Breast epithelium (tissue), 3 donors: ENCODE results near the gene KCNH1.

Experiments
- POLR2A ChIP-seq: fragments of 450-650 bp; IDR thresholded peaks from one replicate; pipeline ENCODE4 v1.6.1; 2016; ENCODE audit warnings: antibody characterized with exemption, mild to moderate bottlenecking, moderate library complexity
- POLR2AphosphoS5 ChIP-seq, 3 donors: sonication (generic); formaldehyde crosslinking; IDR thresholded peaks; one replicate each; pipeline ENCODE4 v1.6.1; 2017; ENCODE audit warnings: antibody characterized with exemption in 3 of 3
- TF ChIP-seq, protein P1 (sequence below), 3 donors: fragments of 450-650 bp; IDR thresholded peaks; one replicate each; pipeline ENCODE4 v1.5.1; 2016 to 2017; ENCODE audit warnings: antibody characterized with exemption in 3 of 3, mild to moderate bottlenecking in 3 of 3, moderate library complexity in 3 of 3

DNA sequence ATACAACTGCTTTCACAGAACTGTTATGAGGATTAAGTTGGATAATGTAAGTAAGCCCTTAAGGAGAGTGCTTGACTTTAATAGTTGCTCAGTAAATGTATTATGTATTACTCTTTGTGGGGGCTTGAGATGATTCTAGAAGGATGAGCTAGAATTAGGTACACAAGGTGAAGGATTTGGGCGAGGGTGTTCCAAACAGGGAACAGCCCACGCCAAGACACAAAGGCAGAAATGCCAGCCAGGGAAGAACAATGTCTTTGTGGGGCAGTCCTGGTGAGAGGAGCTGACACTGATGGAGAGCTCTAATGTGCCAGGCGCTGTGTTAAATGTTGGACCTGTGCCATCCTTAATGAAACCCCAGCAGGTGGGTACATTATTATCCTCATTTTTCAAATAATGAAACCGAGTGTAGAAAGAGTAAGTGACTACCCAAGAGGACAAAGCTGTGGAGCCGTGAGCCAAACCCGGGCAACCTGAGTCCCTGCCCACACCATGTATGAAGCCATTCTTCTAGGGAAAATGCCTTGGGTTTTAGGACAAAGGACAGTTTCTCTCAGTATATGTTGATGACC lies 442.8 kb downstream of the KCNH1 start:
- TF ChIP-seq, protein P1, sequence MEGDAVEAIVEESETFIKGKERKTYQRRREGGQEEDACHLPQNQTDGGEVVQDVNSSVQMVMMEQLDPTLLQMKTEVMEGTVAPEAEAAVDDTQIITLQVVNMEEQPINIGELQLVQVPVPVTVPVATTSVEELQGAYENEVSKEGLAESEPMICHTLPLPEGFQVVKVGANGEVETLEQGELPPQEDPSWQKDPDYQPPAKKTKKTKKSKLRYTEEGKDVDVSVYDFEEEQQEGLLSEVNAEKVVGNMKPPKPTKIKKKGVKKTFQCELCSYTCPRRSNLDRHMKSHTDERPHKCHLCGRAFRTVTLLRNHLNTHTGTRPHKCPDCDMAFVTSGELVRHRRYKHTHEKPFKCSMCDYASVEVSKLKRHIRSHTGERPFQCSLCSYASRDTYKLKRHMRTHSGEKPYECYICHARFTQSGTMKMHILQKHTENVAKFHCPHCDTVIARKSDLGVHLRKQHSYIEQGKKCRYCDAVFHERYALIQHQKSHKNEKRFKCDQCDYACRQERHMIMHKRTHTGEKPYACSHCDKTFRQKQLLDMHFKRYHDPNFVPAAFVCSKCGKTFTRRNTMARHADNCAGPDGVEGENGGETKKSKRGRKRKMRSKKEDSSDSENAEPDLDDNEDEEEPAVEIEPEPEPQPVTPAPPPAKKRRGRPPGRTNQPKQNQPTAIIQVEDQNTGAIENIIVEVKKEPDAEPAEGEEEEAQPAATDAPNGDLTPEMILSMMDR (IDR thresholded peaks at IDR 0.05), result no peak
- TF ChIP-seq POLR2A, result no peak
- no peak for TF ChIP-seq POLR2AphosphoS5 (IDR thresholded peaks at IDR 0.05)
